ENCODE measurements around the gene SLC7A6OS. TPM values are rescaled to one million over a fixed set of nuclear protein-coding genes. Genes with fewer than 3 reads are reported as not detected.
A peak's percentile ranks its signal among the peaks of the same experiment; 100 is the strongest.

SLC7A6OS gene
- total RNA-seq, 1 donor from 2014 or later: 18.8 TPM

DNA sequence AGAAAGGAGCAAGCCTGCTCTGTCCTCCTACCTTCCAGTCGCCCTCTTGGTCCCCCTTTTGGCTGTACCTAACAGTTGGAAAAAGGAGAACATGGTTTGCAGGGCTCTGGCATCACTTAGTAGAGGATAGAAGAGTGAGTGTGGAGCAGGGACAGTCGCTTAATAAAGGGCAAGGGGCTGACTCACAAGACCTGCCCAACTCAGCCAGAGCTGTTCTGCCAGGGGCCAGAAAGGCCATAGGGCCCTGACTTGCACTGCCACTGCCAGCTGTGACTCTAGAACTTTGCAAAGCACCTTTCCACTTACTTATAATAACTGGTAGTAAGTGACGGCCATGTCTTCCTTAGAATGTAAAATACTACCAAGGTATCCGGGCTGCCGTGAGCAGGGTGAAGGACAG, 13.6 kb upstream of the SLC7A6OS start:
- intact Hi-C loops (cut with DNase I): no loop called here
- H3K4me3 ChIP-seq: no peak overlapping the region
- no peak for DNase-seq

DNA sequence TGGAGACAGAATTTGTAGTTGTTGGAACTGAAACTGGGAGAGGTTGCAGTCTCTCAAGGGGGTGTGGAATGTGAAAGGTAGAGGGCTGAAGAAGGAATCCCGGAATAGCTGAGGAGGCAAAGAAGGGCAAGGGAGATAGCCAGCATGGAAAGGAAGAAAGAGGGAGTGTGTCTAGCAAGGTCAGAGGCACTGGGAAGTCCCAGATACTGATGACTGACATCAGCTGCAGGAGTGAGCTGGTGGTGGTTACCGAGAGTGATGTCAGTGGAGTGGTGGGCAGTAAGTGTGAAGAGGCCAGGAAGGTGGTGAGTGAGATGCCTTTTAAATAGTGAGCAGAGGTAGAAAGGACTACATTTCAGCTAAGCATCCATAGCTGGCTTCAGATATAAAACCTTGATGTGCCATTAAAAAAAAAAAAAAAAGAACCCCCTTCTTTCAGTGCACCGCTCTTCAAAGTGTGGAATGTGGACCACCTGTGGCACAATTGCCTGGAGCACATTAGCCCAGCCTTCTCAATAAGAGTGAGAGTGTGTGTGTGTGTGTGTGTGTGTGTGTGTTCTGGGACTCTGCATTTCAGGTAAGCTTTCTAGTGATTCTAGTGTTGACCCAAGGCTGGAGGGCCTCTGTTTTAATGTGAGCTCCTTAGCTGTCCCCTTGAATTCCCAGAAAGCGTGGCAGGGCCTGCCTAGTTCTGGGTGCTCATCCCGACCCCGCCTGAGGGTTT, 8.6 kb upstream of the SLC7A6OS start:
- Histone ChIP-seq H3K27ac (no peak overlapping the region), H3K36me3 (peaks cover 44% of the 10 kb centered on the region), H3K4me3 (no peak overlapping the region), H3K9me3 (no peaks in the 10 kb centered on the region), H3K4me1 (no peaks in the 10 kb centered on the region), H3K27me3 (no peaks in the 10 kb centered on the region)
- intact Hi-C loops (cut with DNase I): no loop called here
- TF ChIP-seq CTCF (IDR thresholded peaks at IDR 0.05): no peak
- DNase-seq: no peak
- ATAC-seq: peak; percentile 53

More for the DNA sequence above, 13.6 kb upstream of the SLC7A6OS start:
- no peak for TF ChIP-seq CTCF (IDR thresholded peaks at IDR 0.05)
- Histone ChIP-seq H3K36me3 (peaks cover 34% of the 10 kb centered on the region), H3K9me3 (no peaks in the 10 kb centered on the region), H3K27ac (no peak overlapping the region), H3K27me3 (no peaks in the 10 kb centered on the region), H3K4me1 (no peaks in the 10 kb centered on the region)
- no peak for ATAC-seq

DNA sequence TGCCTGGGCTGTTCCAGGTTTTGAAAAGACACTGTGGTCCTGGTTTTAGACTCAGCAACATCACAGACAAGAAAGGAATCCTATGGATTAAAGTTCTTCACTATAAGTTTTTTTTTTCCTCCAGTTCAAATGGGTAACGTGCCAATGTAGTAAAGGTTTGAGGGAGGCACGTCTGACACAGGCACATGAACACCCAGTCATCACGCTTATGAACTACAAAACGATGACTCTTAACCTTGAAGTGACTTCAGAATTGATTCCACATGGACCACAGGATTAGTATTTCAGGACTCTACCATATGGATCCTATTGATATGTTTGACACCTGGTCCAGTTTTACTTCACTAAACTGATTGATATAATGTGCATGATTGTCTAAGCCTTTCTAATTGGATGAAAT, 2.4 kb upstream of the SLC7A6OS start:
- Histone ChIP-seq H3K36me3 (peaks cover 27% of the 10 kb centered on the region), H3K27me3 (no peaks in the 10 kb centered on the region), H3K4me1 (peaks cover 25% of the 10 kb centered on the region), H3K4me3 (no peak overlapping the region), H3K9me3 (no peaks in the 10 kb centered on the region), H3K27ac (no peak overlapping the region)
- DNase-seq: no peak
- ATAC-seq: no peak
- intact Hi-C loops (cut with DNase I): no loop called here
- TF ChIP-seq CTCF (IDR thresholded peaks at IDR 0.05): no peak

GRCh38 chr16:68310437-68310773, 341 bp downstream of the SLC7A6OS start:
- H3K4me1 ChIP-seq: peaks cover 25% of the 10 kb centered on the region
- no peak for DNase-seq
- peak; percentile 63 for ATAC-seq

DNA sequence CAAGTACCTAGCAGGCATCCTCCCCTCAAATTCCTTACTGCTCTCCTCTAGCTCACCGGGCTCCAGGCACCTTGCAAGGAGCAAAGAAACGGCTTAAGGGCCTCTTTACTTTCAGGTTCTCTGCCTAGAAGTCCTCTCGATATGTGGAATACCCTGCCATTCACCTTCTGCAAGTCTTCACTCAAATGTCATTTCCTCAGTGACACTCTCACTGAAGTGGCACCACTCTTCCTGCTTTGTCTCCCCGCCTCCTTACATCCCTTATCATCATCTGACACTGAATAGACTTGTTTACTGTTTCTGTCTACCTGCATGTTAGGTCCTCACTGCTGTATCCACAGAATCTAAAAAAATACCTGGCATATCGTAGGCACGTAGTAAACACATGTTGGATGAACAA, 947 bp downstream of the SLC7A6OS start:
- peaks cover 43% of the 10 kb centered on the region for H3K36me3 ChIP-seq
- ATAC-seq: no peak
- intact Hi-C loops (cut with DNase I): no loop called here
- peaks cover 25% of the 10 kb centered on the region for H3K4me1 ChIP-seq
- TF ChIP-seq CTCF (IDR thresholded peaks at IDR 0.05): no peak
- H3K27me3 ChIP-seq: no peaks in the 10 kb centered on the region
- H3K9me3 ChIP-seq: no peaks in the 10 kb centered on the region
- peak overlapping the region; percentile 82 for H3K27ac ChIP-seq
- peak overlapping the region; percentile 92 for H3K4me3 ChIP-seq
- DNase-seq: no peak

More at GRCh38 chr16:68310437-68310773, 341 bp downstream of the SLC7A6OS start:
- Histone ChIP-seq H3K27me3 (no peaks in the 10 kb centered on the region), H3K4me3 (peak overlapping the region; percentile 92), H3K9me3 (no peaks in the 10 kb centered on the region), H3K36me3 (peaks cover 39% of the 10 kb centered on the region), H3K27ac (peak overlapping the region; percentile 82)
- intact Hi-C loops (cut with DNase I): no loop called here
- TF ChIP-seq CTCF (IDR thresholded peaks at IDR 0.05): no peak

- no peak for TF ChIP-seq CTCF (IDR thresholded peaks at IDR 0.05)
- intact Hi-C loops (cut with DNase I): no loop called here
Measured at GRCh38 chr16:68306633-68307032, 4.1 kb downstream of the SLC7A6OS start.

More at GRCh38 chr16:68306633-68307032, 4.1 kb downstream of the SLC7A6OS start:
- Histone ChIP-seq H3K9me3 (no peaks in the 10 kb centered on the region), H3K4me1 (peaks cover 16% of the 10 kb centered on the region), H3K27ac (no peak overlapping the region), H3K36me3 (peaks cover 74% of the 10 kb centered on the region), H3K27me3 (no peaks in the 10 kb centered on the region), H3K4me3 (no peak overlapping the region)
- ATAC-seq (no peak), DNase-seq (no peak)

All from upper lobe of right lung (tissue), 1 donor.